AG20443 (cell line): ENCODE measurements around the gene BGN.
A peak's percentile ranks its signal among the peaks of the same experiment; 100 is the strongest.

Source experiments
- DNase-seq: peaks from one replicate; pipeline ENCODE4 v3.0.0; 2012; ENCODE audit warnings: low spot score, mixed read lengths

BGN gene

GRCh38 chrX:153505361-153505760, 10.6 kb downstream of the BGN start:
- no peak for DNase-seq

GRCh38 chrX:153507484-153508178, 12.9 kb downstream of the BGN start:
- DNase-seq = peak; percentile 87

GRCh38 chrX:153509592-153509991, 14.8 kb downstream of the BGN start:
- DNase-seq = no peak

GRCh38 chrX:153510383-153510782, 15.6 kb downstream of the BGN start:
- no peak for DNase-seq

GRCh38 chrX:153511784-153512500, 17.2 kb downstream of the BGN start:
- DNase-seq = no peak

- DNase-seq = no peak
Observed at GRCh38 chrX:153512501-153512893, 17.7 kb downstream of the BGN start.

- DNase-seq = no peak
Observed at GRCh38 chrX:153513265-153513664, 18.5 kb downstream of the BGN start.

- no peak for DNase-seq
Observed at GRCh38 chrX:153514259-153514658, 19.5 kb downstream of the BGN start.

GRCh38 chrX:153515435-153515834, 20.7 kb downstream of the BGN start:
- DNase-seq = no peak

GRCh38 chrX:153516073-153516472, 21.3 kb downstream of the BGN start:
- DNase-seq = no peak

GRCh38 chrX:153517423-153517822, 22.6 kb downstream of the BGN start, which contains the start of gene ATP2B3:
ATP2B3 (plus strand) TSS chrX:153517642; CDS start chrX:153536248, 18,606 bp downstream.
- DNase-seq = no peak

GRCh38 chrX:153517946-153518834, 23.4 kb downstream of the BGN start:
- no peak for DNase-seq

- DNase-seq = peak; percentile 72
Observed at GRCh38 chrX:153519569-153520286, 24.9 kb downstream of the BGN start.

- DNase-seq = no peak
Observed at GRCh38 chrX:153520287-153520917, 25.6 kb downstream of the BGN start.

GRCh38 chrX:153521034-153521433, 26.3 kb downstream of the BGN start:
- no peak for DNase-seq

GRCh38 chrX:153522259-153522658, 27.5 kb downstream of the BGN start:
- DNase-seq = no peak

GRCh38 chrX:153523269-153523668, 28.5 kb downstream of the BGN start:
- DNase-seq = no peak

- DNase-seq = no peak
Observed at GRCh38 chrX:153524234-153524633, 29.5 kb downstream of the BGN start.

- no peak for DNase-seq
Observed at GRCh38 chrX:153525451-153525850, 30.7 kb downstream of the BGN start.

- DNase-seq = no peak
Observed at GRCh38 chrX:153526042-153526441, 31.3 kb downstream of the BGN start.

- no peak for DNase-seq
Observed at GRCh38 chrX:153526801-153527200, 32.0 kb downstream of the BGN start.
